GM19099 (cell line): ENCODE measurements around the gene LRRC3B.

Experiments
- POLR2A ChIP-seq: IDR thresholded peaks from 3 replicates; pipeline ENCODE4 v1.6.1; 2011; ENCODE audit warnings: low read depth; ENCODE audit not compliant: insufficient read length; ENCODE audit errors: extremely low read depth

LRRC3B gene

DNA sequence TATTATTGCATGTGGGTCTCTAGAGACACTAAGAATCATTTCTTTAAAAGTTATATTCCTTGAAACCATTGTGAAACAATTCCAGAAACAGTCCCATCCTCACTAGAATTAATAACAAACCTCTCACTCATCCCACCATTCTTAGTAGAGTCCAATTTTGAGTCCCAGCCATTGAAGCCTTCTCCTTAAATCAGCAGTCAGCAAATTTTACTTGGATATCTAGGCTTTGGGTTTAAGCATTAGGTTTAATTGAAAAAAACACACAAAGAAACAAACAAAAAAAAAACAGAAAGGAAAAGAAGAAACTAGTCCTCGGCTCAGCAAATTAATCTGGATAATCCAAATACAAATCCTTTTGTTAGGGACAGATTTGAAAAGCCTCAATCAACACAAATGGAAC is 109.3 kb downstream of the LRRC3B start:
- TF ChIP-seq POLR2A: no peak

DNA sequence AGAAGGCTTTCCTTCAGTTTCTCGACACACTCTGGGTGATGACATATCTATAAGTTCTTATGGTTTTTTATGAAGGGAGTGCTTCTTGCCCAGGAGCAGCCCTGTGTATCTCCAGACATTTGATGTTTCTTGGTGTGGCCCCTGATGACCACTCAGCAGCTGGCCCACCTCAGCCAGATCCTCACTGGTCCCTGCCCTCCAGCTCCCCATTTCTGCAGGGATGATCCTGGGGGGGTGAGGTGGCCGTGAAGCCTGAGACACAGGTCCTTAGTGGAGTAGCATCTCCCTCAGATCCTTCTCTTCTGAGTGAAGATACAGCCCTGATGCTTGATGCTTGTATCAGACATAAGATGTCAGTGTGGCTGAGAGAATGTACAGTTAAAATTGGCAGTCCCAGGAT is 127.7 kb downstream of the LRRC3B start:
- no peak for TF ChIP-seq POLR2A

DNA sequence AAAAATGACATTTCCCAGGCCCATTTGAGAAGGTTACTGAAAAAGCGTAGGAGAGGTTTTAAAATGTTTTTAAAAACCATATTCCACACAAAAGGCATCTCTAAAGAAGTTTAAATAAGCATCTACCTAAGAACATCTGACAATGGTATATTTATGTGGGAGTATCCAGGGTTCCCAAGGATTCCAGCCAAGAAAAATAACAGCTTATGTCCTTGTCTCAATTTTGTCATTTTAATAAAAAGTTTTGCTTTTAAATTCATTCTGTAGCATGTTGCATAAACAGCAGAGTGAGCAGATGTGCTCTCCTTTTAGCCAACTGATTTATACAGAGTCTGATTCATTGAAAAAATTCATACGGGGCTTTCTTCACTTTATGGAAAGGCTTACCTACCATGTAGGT is 129.9 kb downstream of the LRRC3B start:
- TF ChIP-seq POLR2A: no peak

DNA sequence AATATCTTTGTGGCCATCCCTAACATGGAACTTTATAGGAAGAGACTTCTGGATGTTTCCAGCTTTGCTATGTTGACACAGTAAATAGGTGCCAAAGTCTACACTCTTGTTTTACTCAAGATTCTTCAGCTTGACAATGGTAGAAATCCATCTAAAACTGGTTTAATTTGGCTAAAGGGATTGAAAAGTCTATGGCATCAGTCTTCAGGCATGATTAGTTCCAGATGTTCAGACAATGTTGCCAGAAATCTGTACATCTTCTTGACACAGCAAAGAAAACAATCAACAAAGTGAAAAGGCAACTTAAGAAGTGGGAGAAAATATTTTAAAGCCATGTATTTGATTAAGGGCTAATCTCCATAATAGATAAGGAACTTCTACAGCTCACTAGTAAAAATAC is 130.5 kb downstream of the LRRC3B start:
- no peak for TF ChIP-seq POLR2A

DNA sequence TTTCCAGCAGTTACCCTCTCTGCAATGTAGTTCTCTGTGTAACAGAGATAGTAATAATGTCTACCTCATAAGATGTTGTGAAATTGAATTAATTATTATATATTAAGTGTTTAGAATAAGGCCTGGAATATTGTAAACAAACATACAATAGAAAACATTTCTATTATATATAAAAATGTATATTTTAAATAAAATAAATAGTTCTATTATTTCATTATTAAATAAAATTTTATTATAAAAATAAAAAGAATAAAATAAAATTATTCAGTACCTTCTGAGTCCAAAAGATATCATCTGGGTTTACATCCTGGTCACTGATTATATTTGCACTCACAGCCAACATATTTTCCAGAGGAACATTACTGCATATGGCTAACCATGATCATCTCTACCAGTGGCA is 135.4 kb downstream of the LRRC3B start:
- TF ChIP-seq POLR2A: no peak
